ENCODE data around the gene RHBDL1.

- TF ChIP-seq CTCF (IDR thresholded peaks at IDR 0.05; ENCODE audit: poor library complexity) (no peak), EZH2phosphoT487 (IDR thresholded peaks at IDR 0.05; ENCODE audit: low read depth, severe bottlenecking, unreplicated experiment) (no peak), EZH2 (IDR thresholded peaks at IDR 0.05; ENCODE audit: borderline replicate concordance) (no peak)
These were observed 8.1 kb downstream of the RHBDL1 start for GRCh38 chr16:683396-684070.

Measured in hepatocyte (in vitro differentiated cells).